HG03045 (cell line): ENCODE measurements around the gene YTHDF1.
A peak's percentile ranks its signal among the peaks of the same experiment; 100 is the strongest.
"Not testable (repeated sequence)": the region's sequence is repeated elsewhere in the genome, so short reads cannot be mapped to it uniquely, and the experiment has no call there.

Experiments used
- ATAC-seq: cut with Tn5 transposase; IDR thresholded peaks from one replicate; pipeline ENCODE4 v1.9.1; 2021; ENCODE audit warnings: mild to moderate bottlenecking, moderate library complexity; ENCODE audit not compliant: unreplicated experiment

YTHDF1 gene

GRCh38 chr20:63216041-63216848, at the start of gene YTHDF1:
YTHDF1 (minus strand) TSS chr20:63216131; CDS start chr20:63215892, 239 bp downstream.
- ATAC-seq, result peak; percentile 84

- no peak for ATAC-seq
Observed at GRCh38 chr20:63264519-63264918, 48.6 kb upstream of the YTHDF1 start.

DNA sequence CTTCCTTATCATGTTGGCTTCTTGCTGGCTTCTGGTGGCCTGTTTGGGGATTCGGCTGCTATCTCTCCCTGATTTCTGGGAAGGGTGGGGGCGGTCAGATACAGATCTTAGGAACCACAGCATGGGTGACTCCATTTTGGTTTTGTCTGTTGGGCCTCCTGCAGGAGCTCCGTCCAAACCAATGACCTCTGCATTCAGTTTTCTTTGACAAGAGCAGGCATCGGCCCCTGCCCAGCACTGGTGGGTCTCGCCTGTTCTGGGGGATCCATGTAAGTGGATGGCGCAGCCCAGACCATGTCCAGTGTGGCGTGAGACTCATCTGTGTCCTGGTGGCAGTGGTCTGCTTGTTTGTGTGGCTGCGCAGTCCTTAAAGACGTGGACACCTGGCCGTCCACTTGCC, 48.1 kb upstream of the YTHDF1 start:
- no peak for ATAC-seq

GRCh38 chr20:63262836-63263235, 46.9 kb upstream of the YTHDF1 start:
- ATAC-seq, result no peak

DNA sequence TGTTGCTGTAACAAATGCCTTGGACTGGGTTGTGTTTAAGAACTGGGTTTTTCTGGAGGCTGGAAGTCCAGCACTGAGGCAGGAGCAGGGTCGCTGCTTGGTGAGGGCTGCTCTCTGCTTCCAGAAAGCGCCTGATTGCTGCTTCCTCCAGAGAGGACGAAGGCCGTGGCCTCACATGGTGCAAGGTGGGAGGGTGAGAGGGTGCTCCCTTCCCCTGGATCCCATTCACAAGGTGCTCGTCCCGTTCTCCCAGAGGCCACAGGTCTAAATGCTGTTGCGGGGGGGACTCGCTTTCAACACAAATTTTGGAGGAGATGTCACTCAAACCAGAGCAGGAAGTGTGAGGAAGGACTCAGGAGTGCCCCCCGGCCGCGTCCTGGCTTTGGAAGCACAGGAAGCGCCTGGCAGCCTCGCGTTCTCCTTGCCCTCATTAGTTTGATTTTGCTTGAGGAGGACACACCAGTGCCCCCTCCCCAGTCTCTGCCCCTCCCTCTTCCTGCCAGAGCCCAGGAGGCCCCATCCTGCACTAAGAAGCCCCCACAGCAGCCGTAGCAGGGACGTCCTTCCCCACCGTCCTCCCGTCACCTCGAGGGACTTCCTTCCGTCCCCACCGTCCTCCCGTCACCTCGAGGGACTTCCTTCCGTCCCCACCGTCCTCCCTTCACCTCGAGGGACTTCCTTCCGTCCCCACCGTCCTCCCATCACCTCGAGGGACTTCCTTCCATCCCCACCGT, 46.0 kb upstream of the YTHDF1 start:
- ATAC-seq, result no peak

DNA sequence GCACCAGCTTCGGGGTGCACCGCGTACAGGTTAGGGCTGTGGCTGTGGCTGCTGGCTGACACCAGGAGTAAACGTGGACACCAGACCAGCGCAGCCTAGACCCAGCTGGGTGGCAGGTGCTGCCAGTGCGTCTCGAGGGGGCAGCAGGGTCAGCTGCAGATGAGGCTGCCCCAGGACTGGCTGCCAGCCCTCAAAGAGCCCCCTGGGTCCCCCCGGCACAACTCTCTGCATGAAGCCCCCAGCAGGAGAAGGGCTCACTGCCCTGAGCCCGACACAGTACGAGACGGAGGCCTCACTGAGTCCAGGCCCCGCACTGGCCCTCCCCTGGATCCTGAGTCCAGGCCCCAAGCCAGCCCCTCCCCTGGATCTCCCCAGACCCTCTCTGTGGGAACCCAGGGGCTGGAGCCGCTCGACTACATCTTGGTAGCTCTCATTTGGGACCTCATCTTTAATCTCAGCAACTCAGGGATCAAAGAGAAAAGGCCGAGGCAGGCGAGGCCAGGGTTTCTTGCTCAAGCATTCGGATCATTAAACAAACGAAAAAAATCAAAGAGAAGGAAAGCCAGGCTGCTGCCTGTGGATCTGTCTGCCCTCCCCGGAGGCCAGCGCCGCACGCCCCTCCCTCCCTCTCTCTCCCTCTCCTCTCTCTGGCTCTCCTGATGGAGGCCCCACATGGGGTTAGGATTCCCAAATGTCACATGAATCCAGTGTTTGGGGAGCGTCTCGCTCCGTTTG, 45.3 kb upstream of the YTHDF1 start:
- ATAC-seq, result no peak

DNA sequence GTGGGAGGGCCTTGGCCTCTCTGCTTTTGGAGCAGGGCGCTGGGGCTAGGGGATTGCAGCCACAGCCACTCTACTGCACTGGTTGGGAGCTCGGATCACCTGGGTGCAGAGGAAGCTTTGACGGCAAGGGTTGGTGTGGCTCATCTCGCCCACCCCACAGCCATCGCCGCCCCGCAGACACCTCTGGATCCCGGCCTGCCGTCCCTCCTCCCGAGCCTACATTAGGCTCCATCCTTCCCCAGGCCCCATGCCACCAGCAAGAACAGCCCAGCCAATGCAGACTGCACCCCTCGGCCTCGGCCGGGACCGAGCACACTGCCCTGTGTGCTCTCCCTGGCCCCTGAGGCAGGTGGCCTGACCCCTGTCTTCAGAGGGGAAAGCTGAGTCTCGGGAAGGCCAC, 44.6 kb upstream of the YTHDF1 start:
- ATAC-seq, result no peak

DNA sequence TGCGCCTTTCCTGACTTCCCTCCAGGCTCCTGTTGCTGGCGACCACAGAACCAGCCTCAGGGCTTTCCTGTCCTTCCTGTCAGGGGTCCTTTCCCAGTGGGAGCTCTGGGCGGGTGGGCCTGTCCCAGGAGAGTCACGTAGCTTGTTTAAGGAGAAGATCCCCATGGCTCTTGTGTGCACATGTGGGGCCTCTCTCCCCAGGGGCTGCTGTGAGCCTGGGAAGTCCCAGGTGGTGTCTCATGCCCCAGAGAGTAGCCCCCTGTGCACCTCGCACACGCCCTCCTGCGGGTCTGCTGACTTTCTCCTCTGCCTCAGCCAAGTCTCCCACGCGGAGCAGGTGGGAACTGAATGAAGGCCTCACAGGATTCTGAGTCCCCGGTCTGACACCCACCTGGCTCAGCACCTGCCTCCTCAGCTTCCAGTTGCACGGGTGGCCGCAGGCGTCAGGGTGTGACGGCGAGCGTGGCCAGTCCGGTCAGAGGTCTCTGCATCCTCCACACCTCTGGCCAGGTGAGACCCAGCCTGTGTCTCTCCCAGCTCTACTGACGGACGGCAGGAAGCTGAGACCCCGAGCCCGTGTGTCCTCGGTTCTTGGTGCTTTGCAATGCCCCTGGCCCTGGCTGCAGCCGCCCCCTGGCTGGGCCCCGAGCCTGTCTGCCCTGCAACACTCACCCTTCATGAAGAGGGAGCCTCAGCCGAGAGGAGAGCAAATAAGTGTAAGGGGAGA, 44.0 kb upstream of the YTHDF1 start:
- no peak for ATAC-seq

- ATAC-seq, result no peak
Observed at GRCh38 chr20:63258781-63259180, 42.9 kb upstream of the YTHDF1 start.

DNA sequence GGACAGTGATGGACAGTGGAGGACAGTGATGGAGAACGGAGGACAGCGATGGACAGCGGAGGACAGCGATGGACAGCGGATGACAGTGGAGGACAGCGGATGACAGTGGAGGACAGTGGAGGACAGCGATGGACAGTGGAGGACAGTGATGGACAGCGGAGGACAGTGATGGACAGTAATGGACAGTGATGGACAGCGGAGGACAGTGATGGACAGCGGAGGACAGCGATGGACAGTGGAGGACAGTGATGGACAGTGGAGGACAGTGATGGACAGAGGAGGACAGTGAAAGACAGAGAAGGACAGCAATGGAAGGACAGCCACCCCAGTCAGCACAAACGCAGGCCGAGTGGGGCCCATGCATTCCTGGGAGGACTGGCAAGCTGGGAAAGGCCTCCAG, 41.7 kb upstream of the YTHDF1 start:
- no peak for ATAC-seq

- ATAC-seq, result no peak
Observed at GRCh38 chr20:63256954-63257353, 41.0 kb upstream of the YTHDF1 start.

- ATAC-seq, result no peak
Observed at GRCh38 chr20:63255931-63256704, 40.2 kb upstream of the YTHDF1 start.

DNA sequence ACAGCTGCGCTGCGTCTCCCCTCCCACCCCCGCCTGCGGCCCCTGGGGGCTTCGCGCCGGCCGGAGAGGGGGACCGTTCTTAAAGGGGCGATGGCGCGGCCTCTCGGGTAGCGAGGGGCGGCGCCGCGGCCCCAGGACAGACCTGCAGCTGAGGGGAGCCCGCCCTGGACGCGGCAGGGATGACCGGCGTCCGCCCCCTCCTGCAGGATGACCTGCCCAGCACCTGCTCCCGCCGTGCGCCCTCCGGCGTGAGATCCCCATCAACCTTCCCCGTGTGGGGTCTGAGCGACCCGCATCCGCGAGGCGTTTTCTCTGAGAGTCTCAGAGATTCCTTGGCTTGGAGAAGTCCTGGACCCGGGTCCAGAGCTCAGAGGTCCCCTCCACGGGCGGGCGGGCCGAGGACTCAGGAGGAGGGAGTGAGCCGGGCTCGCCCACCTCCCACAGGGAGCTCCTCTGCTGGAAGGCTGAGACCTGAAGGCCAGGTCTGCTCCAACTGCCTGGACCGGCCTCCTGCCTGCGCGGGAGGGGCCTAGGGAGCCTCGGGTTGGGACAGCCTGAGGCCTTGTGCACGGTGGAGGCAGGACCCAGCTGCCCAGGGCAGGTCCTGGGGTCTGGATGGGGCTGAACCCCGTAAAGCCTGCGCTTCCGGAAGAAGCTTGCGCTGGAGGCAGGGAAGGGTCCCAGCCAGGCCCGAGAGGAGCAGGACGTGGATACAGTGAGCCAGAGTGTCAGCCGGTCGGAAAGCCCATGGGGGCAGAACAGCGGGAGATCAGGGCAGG, 38.9 kb upstream of the YTHDF1 start:
- no peak for ATAC-seq

DNA sequence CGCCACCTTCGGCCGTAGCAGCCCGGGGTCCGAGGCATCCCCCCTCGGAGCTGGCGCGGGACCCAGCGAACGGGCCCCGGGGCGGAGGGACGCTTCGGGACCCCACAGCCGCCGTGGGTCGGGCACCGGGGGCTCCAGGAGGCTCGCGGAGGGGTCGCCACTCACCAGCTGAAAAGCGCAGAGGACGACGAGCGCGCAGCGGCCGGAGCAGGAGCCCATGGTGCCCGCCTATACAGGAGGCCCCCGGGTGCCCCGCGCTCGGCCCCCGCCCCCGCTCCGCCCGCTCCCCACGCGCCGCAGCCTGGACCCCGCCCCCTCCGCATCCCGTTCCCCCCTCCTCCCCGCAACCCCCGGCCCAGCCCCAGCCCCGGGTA, 38.3 kb upstream of the YTHDF1 start, which contains the start of gene NKAIN4:
NKAIN4 (minus strand) TSS at position 232 of the 374 bp plus-strand sequence; CDS start at position 219, 13 bp downstream.
- no peak for ATAC-seq

DNA sequence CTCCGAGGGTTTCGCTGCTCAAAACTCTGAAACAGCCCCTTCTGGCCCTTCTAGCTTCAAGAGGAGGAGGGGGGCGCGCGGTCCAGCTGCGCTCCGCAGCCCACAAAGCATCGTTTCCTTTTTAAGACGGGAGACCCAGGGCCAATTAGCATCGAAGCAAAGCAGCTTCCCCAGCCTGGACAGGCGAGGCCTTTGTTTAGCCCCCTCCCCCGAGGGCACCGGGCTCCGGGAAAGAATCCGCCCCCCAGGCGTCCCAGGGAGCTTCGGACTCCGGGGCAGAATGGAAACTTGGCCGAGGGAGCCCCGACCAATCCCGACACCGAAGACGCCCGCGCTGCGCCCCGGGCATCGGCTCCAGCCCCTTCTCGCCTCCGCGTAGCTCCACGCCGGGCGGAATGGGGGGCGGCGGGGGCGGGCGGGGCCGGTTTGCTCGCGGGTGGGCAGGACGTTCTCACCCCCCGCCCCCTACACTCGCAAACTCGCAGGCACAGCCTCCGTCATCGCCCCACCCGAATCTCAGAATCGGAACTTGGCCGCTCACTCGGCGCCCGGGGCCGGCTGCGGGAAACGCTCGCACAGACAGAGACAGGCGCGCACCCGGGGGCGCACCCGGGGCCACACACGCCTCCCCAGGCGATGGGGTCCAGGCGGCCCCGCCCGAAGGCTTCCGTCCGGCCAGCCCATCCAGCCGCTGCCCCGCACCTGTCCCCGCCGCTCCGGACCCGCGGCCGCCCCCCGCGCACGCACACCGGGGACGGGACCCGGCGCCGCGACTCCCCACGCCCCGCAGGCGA, 37.7 kb upstream of the YTHDF1 start:
- ATAC-seq, result no peak

DNA sequence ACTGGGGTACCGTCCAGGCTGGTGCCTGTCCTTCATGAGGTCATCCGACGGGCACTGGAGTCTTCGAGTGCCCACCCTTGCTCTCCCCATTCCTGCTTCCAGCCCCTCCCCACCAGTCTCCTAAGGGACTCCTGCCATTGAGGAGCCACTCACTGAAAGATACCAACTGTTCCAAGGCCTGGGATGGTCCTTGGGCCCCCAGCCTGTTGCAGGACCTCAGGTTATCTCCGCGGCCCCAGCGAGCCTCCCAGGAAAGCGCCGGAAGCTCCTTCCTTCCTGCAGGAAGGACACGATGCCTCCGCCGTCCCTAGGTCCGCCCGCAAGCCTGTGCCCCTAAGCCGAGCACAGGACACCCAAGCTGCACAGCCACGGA, 37.1 kb upstream of the YTHDF1 start:
- no peak for ATAC-seq

DNA sequence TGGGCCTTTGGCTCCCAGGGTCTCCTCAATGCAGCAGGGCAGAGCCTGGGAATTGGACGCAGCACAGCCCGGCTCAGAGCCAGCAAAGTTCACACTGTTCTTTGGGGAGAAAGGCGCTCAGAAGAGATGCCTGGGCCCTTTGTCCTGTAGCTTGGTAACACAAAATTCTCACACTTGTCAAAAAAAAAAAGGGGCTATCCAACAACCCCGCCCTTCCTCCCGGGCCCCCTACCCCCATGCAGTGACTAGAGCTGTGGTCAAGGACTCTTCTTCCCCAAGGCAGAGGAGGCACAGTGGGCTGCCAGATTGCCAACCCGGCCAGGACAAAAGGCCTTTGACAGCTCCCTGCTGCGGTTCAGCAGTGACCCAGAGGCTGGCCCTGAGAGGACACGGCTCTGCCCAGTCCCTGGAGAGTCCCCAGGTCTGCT, 36.4 kb upstream of the YTHDF1 start:
- ATAC-seq, result no peak

DNA sequence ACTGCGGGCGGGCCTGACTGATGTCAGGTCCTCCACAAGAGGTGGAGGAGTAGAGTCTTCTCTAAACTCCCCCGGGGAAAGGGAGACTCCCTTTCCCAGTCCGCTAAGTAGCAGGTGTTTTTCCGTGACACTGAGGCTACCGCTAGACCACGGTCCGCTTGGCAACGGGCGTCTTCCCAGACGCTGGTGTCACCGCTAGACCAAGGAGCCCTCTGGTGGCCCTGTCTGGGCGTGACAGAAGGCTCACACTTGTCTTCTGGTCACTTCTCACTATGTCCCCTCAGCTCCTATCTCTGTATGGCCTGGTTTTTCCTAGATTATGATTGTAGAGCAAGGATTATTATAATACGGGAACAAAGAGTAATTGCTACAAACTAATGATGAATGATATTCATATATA, 35.4 kb upstream of the YTHDF1 start:
- ATAC-seq, result not testable (repeated sequence)

- no peak for ATAC-seq
Observed at GRCh38 chr20:63249891-63250290, 34.0 kb upstream of the YTHDF1 start.
